Rectal smooth muscle tissue (tissue), 1 donor: Measurements from ENCODE around the gene ELOVL6.
"Not testable (repeated sequence)": the region's sequence is repeated elsewhere in the genome, so short reads cannot be mapped to it uniquely, and the experiment has no call there.

Source experiments
- H3K27ac ChIP-seq: one replicate; pipeline ENCODE4 v1.7.0; 2013; ENCODE audit warnings: low read depth, low read length, inconsistent platforms
- H3K27me3 ChIP-seq: one replicate; pipeline ENCODE4 v1.7.0; 2013; ENCODE audit warnings: low read length; ENCODE audit not compliant: control insufficient read depth, insufficient read depth
- H3K36me3 ChIP-seq: one replicate; pipeline ENCODE4 v1.7.0; 2013; ENCODE audit warnings: low read length; ENCODE audit not compliant: control insufficient read depth, insufficient read depth
- H3K4me1 ChIP-seq: one replicate; pipeline ENCODE4 v1.7.0; 2013; ENCODE audit warnings: low read length; ENCODE audit not compliant: control insufficient read depth, insufficient read depth
- H3K4me3 ChIP-seq: one replicate; pipeline ENCODE4 v1.7.0; 2013; ENCODE audit warnings: low read length
- H3K9ac ChIP-seq: one replicate; pipeline ENCODE4 v1.7.0; 2013; ENCODE audit warnings: low read length

ELOVL6 gene

GRCh38 chr4:110198435-110199416, at the start of gene ELOVL6:
Gene ELOVL6, minus strand, starts transcription at chr4:110198615. Its CDS starts 280 bp downstream, at chr4:110198335.
- Histone ChIP-seq H3K36me3 (no peaks in the 10 kb centered on the region), H3K27ac (peak within 1 kb of the TSS; percentile 81), H3K9ac (peak within 1 kb of the TSS; percentile 61), H3K27me3 (no peaks in the 10 kb centered on the region), H3K4me3 (peak within 1 kb of the TSS; percentile 79), H3K4me1 (peaks cover 4% of the 10 kb centered on the region)

- Histone ChIP-seq H3K4me3 (no peak overlapping the region), H3K4me1 (no peaks in the 10 kb centered on the region), H3K27me3 (no peaks in the 10 kb centered on the region), H3K36me3 (no peaks in the 10 kb centered on the region), H3K9ac (no peak overlapping the region), H3K27ac (no peak overlapping the region)
These were observed 49.7 kb upstream of the ELOVL6 start for GRCh38 chr4:110248100-110248499.

- no peaks in the 10 kb centered on the region for H3K27me3 ChIP-seq
- H3K27ac ChIP-seq, result no peak overlapping the region
- H3K4me1 ChIP-seq, result no peaks in the 10 kb centered on the region
- no peak overlapping the region for H3K9ac ChIP-seq
- H3K36me3 ChIP-seq, result no peaks in the 10 kb centered on the region
- H3K4me3 ChIP-seq, result no peak overlapping the region
These were observed 49.2 kb upstream of the ELOVL6 start for GRCh38 chr4:110247591-110247990.

GRCh38 chr4:110245577-110245976, 47.2 kb upstream of the ELOVL6 start:
- no peaks in the 10 kb centered on the region for H3K27me3 ChIP-seq
- H3K4me3 ChIP-seq, result no peak overlapping the region
- no peak overlapping the region for H3K27ac ChIP-seq
- no peaks in the 10 kb centered on the region for H3K36me3 ChIP-seq
- H3K4me1 ChIP-seq, result no peaks in the 10 kb centered on the region
- H3K9ac ChIP-seq, result no peak overlapping the region

GRCh38 chr4:110236324-110236723, 37.9 kb upstream of the ELOVL6 start:
- no peak overlapping the region for H3K4me3 ChIP-seq
- H3K36me3 ChIP-seq, result no peaks in the 10 kb centered on the region
- no peak overlapping the region for H3K9ac ChIP-seq
- no peaks in the 10 kb centered on the region for H3K4me1 ChIP-seq
- no peak overlapping the region for H3K27ac ChIP-seq
- no peaks in the 10 kb centered on the region for H3K27me3 ChIP-seq

- not testable (repeated sequence) for H3K4me1 ChIP-seq, H3K4me3 ChIP-seq, H3K27ac ChIP-seq, H3K9ac ChIP-seq, H3K36me3 ChIP-seq, H3K27me3 ChIP-seq
These were observed 35.2 kb upstream of the ELOVL6 start for GRCh38 chr4:110233581-110233980.

GRCh38 chr4:110231869-110232268, 33.5 kb upstream of the ELOVL6 start:
- no peak overlapping the region for H3K9ac ChIP-seq
- H3K4me3 ChIP-seq, result no peak overlapping the region
- H3K36me3 ChIP-seq, result no peaks in the 10 kb centered on the region
- H3K4me1 ChIP-seq, result no peaks in the 10 kb centered on the region
- no peak overlapping the region for H3K27ac ChIP-seq
- no peaks in the 10 kb centered on the region for H3K27me3 ChIP-seq

- no peaks in the 10 kb centered on the region for H3K36me3 ChIP-seq
- H3K4me1 ChIP-seq, result no peaks in the 10 kb centered on the region
- H3K4me3 ChIP-seq, result no peak overlapping the region
- no peaks in the 10 kb centered on the region for H3K27me3 ChIP-seq
- no peak overlapping the region for H3K9ac ChIP-seq
- no peak overlapping the region for H3K27ac ChIP-seq
These were observed 30.9 kb upstream of the ELOVL6 start for GRCh38 chr4:110229266-110229665.

- no peaks in the 10 kb centered on the region for H3K36me3 ChIP-seq
- H3K4me3 ChIP-seq, result no peak overlapping the region
- H3K4me1 ChIP-seq, result no peaks in the 10 kb centered on the region
- H3K9ac ChIP-seq, result no peak overlapping the region
- no peaks in the 10 kb centered on the region for H3K27me3 ChIP-seq
- no peak overlapping the region for H3K27ac ChIP-seq
These were observed 26.4 kb upstream of the ELOVL6 start for GRCh38 chr4:110224812-110225211.

- Histone ChIP-seq H3K4me1 (no peaks in the 10 kb centered on the region), H3K27me3 (no peaks in the 10 kb centered on the region), H3K27ac (no peak overlapping the region), H3K9ac (no peak overlapping the region), H3K4me3 (no peak overlapping the region), H3K36me3 (no peaks in the 10 kb centered on the region)
These were observed 25.7 kb upstream of the ELOVL6 start for GRCh38 chr4:110224142-110224541.

- H3K4me3 ChIP-seq, H3K27me3 ChIP-seq, H3K4me1 ChIP-seq, H3K9ac ChIP-seq, H3K27ac ChIP-seq, H3K36me3 ChIP-seq: not testable (repeated sequence)
These were observed 20.5 kb upstream of the ELOVL6 start for GRCh38 chr4:110218935-110219334.

- not testable (repeated sequence) for H3K4me1 ChIP-seq, H3K27ac ChIP-seq, H3K4me3 ChIP-seq, H3K9ac ChIP-seq, H3K36me3 ChIP-seq, H3K27me3 ChIP-seq
These were observed 18.8 kb upstream of the ELOVL6 start for GRCh38 chr4:110217181-110217580.

GRCh38 chr4:110216129-110216528, 17.7 kb upstream of the ELOVL6 start:
- H3K4me3 ChIP-seq, result no peak overlapping the region
- H3K27ac ChIP-seq, result no peak overlapping the region
- no peak overlapping the region for H3K9ac ChIP-seq
- H3K36me3 ChIP-seq, result no peaks in the 10 kb centered on the region
- H3K4me1 ChIP-seq, result no peaks in the 10 kb centered on the region
- no peaks in the 10 kb centered on the region for H3K27me3 ChIP-seq
